ENCODE results near the gene RGS6.

The RGS6 gene

GRCh38 chr14:72350215-72350614 lies 418.0 kb downstream of the RGS6 start:
- Histone ChIP-seq H3K18ac (ENCODE audit: low read depth in 1 of 2, low read length in 2 of 2) (no peak overlapping the region), H2AK5ac (ENCODE audit: low read length, severe bottlenecking) (no peak overlapping the region), H2BK12ac (ENCODE audit: low read length in 2 of 2) (no peak overlapping the region), H2BK120ac (ENCODE audit: low read depth, low read length) (no peak overlapping the region), H3K4me1 (ENCODE audit: control insufficient read depth, insufficient read depth, low read depth, low read length) (no peaks in the 10 kb centered on the region), H3K4me2 (ENCODE audit: low read length, poor library complexity, severe bottlenecking) (no peak overlapping the region), H4K8ac (ENCODE audit: low read length) (no peak overlapping the region), H3K23ac (ENCODE audit: low read length in 2 of 2) (no peak overlapping the region), H3K79me1 (replicated peaks; ENCODE audit: low read length, poor library complexity, severe bottlenecking) (no peaks in the 10 kb centered on the region), H3K9ac (ENCODE audit: low read length) (no peak overlapping the region), H3K27ac (ENCODE audit: low read length, poor library complexity, severe bottlenecking) (no peak overlapping the region), H3K4ac (ENCODE audit: low read depth in 1 of 2, low read length in 2 of 2) (no peak overlapping the region), H3K9me3 (ENCODE audit: control insufficient read depth, low read length) (peaks cover 3% of the 10 kb centered on the region), H2AFZ (ENCODE audit: low read depth, low read length) (no peak overlapping the region), H2BK15ac (ENCODE audit: low read depth, poor library complexity, severe bottlenecking) (no peak overlapping the region), H3K36me3 (ENCODE audit: control insufficient read depth in 1 of 2, insufficient read depth in 2 of 2, low read depth in 1 of 2, low read length in 2 of 2) (no peaks in the 10 kb centered on the region), H3K27me3 (ENCODE audit: control insufficient read depth in 1 of 2, insufficient read depth in 1 of 2, low read length in 2 of 2) (no peaks in the 10 kb centered on the region), H3K14ac (ENCODE audit: low read length in 2 of 2) (no peak overlapping the region), H2BK5ac (ENCODE audit: low read depth, low read length, poor library complexity, severe bottlenecking) (no peak overlapping the region), H3K4me3 (ENCODE audit: insufficient read depth in 1 of 2, low read depth in 1 of 2, low read length in 2 of 2) (no peak overlapping the region), H4K91ac (ENCODE audit: low read length) (no peak overlapping the region)
- no peak for DNase-seq
- WGBS, result no CpG with 5 or more reads among the region's 1 CpG

- no peak for DNase-seq
- Histone ChIP-seq H3K9ac (ENCODE audit: low read length) (no peak overlapping the region), H3K9me3 (ENCODE audit: control insufficient read depth, low read length) (peaks cover 3% of the 10 kb centered on the region), H3K4me1 (ENCODE audit: control insufficient read depth, insufficient read depth, low read depth, low read length) (no peaks in the 10 kb centered on the region), H3K79me1 (replicated peaks; ENCODE audit: low read length, poor library complexity, severe bottlenecking) (no peaks in the 10 kb centered on the region), H2AK5ac (ENCODE audit: low read length, severe bottlenecking) (no peak overlapping the region), H4K91ac (ENCODE audit: low read length) (no peak overlapping the region), H3K4me2 (ENCODE audit: low read length, poor library complexity, severe bottlenecking) (no peak overlapping the region), H3K36me3 (ENCODE audit: control insufficient read depth in 1 of 2, insufficient read depth in 2 of 2, low read depth in 1 of 2, low read length in 2 of 2) (no peaks in the 10 kb centered on the region), H2BK5ac (ENCODE audit: low read depth, low read length, poor library complexity, severe bottlenecking) (no peak overlapping the region), H3K18ac (ENCODE audit: low read depth in 1 of 2, low read length in 2 of 2) (no peak overlapping the region), H3K14ac (ENCODE audit: low read length in 2 of 2) (no peak overlapping the region), H3K23ac (ENCODE audit: low read length in 2 of 2) (no peak overlapping the region), H3K27ac (ENCODE audit: low read length, poor library complexity, severe bottlenecking) (no peak overlapping the region), H2BK15ac (ENCODE audit: low read depth, poor library complexity, severe bottlenecking) (no peak overlapping the region), H3K4me3 (ENCODE audit: insufficient read depth in 1 of 2, low read depth in 1 of 2, low read length in 2 of 2) (no peak overlapping the region), H4K8ac (ENCODE audit: low read length) (no peak overlapping the region), H3K4ac (ENCODE audit: low read depth in 1 of 2, low read length in 2 of 2) (no peak overlapping the region), H2BK12ac (ENCODE audit: low read length in 2 of 2) (no peak overlapping the region), H2AFZ (ENCODE audit: low read depth, low read length) (no peak overlapping the region), H2BK120ac (ENCODE audit: low read depth, low read length) (no peak overlapping the region), H3K27me3 (ENCODE audit: control insufficient read depth in 1 of 2, insufficient read depth in 1 of 2, low read length in 2 of 2) (no peaks in the 10 kb centered on the region)
- 59% methylated on average over 2 of the region's 2 CpGs for WGBS
These were observed 419.8 kb downstream of the RGS6 start for GRCh38 chr14:72352012-72352411.

DNA sequence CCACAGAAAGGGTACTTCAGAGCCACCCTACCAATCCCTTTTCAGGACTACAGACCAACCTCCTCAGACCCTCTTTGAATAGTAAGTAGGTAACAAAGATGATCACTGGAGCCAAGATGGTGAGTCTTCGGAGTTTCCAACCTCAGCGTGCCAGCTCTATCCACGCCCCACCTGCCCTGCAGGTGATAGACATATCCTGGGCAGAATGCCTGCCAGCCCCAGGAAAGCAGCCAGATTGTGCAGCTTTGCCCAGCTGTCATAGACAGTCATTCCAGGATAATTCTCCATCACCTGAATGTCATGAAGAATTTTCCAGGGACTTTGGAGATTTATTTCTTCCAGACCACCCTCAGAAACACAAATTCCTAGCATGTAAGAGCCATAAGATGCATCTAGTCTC lies 434.4 kb downstream of the RGS6 start:
- Histone ChIP-seq H3K36me3 (ENCODE audit: control insufficient read depth in 1 of 2, insufficient read depth in 2 of 2, low read depth in 1 of 2, low read length in 2 of 2) (no peaks in the 10 kb centered on the region), H3K23ac (ENCODE audit: low read length in 2 of 2) (no peak overlapping the region), H4K8ac (ENCODE audit: low read length) (no peak overlapping the region), H3K27me3 (ENCODE audit: control insufficient read depth in 1 of 2, insufficient read depth in 1 of 2, low read length in 2 of 2) (no peaks in the 10 kb centered on the region), H3K14ac (ENCODE audit: low read length in 2 of 2) (no peak overlapping the region), H2AK5ac (ENCODE audit: low read length, severe bottlenecking) (no peak overlapping the region), H3K4me3 (ENCODE audit: insufficient read depth in 1 of 2, low read depth in 1 of 2, low read length in 2 of 2) (no peak overlapping the region), H3K4me2 (ENCODE audit: low read length, poor library complexity, severe bottlenecking) (no peak overlapping the region), H2AFZ (ENCODE audit: low read depth, low read length) (no peak overlapping the region), H2BK5ac (ENCODE audit: low read depth, low read length, poor library complexity, severe bottlenecking) (no peak overlapping the region), H4K91ac (ENCODE audit: low read length) (no peak overlapping the region), H2BK120ac (ENCODE audit: low read depth, low read length) (no peak overlapping the region), H3K27ac (ENCODE audit: low read length, poor library complexity, severe bottlenecking) (no peak overlapping the region), H2BK12ac (ENCODE audit: low read length in 2 of 2) (no peak overlapping the region), H3K4me1 (ENCODE audit: control insufficient read depth, insufficient read depth, low read depth, low read length) (no peaks in the 10 kb centered on the region), H3K4ac (ENCODE audit: low read depth in 1 of 2, low read length in 2 of 2) (no peak overlapping the region), H2BK15ac (ENCODE audit: low read depth, poor library complexity, severe bottlenecking) (no peak overlapping the region), H3K18ac (ENCODE audit: low read depth in 1 of 2, low read length in 2 of 2) (no peak overlapping the region), H3K9ac (ENCODE audit: low read length) (no peak overlapping the region), H3K9me3 (ENCODE audit: control insufficient read depth, low read length) (peaks cover 5% of the 10 kb centered on the region), H3K79me1 (replicated peaks; ENCODE audit: low read length, poor library complexity, severe bottlenecking) (no peaks in the 10 kb centered on the region)
- DNase-seq, result no peak
- WGBS, result 72% methylated on average over 3 of the region's 3 CpGs

DNA sequence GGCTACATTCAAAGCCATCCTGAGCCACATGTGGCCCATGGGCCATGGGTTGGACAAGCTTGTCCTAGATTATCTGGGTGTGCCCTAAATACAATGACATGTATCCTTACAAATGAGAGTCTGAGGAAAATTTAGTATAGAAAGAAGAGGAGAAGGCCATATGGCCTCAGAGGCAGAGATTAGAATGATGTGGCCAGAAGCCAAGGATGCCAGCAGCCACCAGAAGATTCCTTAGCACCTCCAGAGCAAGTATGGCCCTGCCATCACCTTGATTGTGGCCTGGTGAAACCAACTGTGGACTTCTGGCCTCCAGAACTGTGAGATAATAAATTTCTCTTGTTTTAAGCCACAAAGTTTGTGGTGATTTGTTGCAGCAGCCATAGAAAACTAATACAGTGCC lies 436.9 kb downstream of the RGS6 start:
- H2BK5ac ChIP-seq (ENCODE audit: low read depth, low read length, poor library complexity, severe bottlenecking), result no peak overlapping the region
- no peak overlapping the region for H2BK15ac ChIP-seq (ENCODE audit: low read depth, poor library complexity, severe bottlenecking)
- H3K4me1 ChIP-seq (ENCODE audit: control insufficient read depth, insufficient read depth, low read depth, low read length), result no peaks in the 10 kb centered on the region
- no peak overlapping the region for H4K8ac ChIP-seq (ENCODE audit: low read length)
- no peak overlapping the region for H3K14ac ChIP-seq (ENCODE audit: low read length in 2 of 2)
- H3K27me3 ChIP-seq (ENCODE audit: control insufficient read depth in 1 of 2, insufficient read depth in 1 of 2, low read length in 2 of 2), result no peaks in the 10 kb centered on the region
- H3K4me3 ChIP-seq (ENCODE audit: insufficient read depth in 1 of 2, low read depth in 1 of 2, low read length in 2 of 2), result no peak overlapping the region
- H3K4me2 ChIP-seq (ENCODE audit: low read length, poor library complexity, severe bottlenecking), result no peak overlapping the region
- H3K36me3 ChIP-seq (ENCODE audit: control insufficient read depth in 1 of 2, insufficient read depth in 2 of 2, low read depth in 1 of 2, low read length in 2 of 2), result no peaks in the 10 kb centered on the region
- no peak overlapping the region for H3K23ac ChIP-seq (ENCODE audit: low read length in 2 of 2)
- H2BK12ac ChIP-seq (ENCODE audit: low read length in 2 of 2), result no peak overlapping the region
- no peak overlapping the region for H3K18ac ChIP-seq (ENCODE audit: low read depth in 1 of 2, low read length in 2 of 2)
- H2BK120ac ChIP-seq (ENCODE audit: low read depth, low read length), result no peak overlapping the region
- no peak overlapping the region for H2AK5ac ChIP-seq (ENCODE audit: low read length, severe bottlenecking)
- H4K91ac ChIP-seq (ENCODE audit: low read length), result no peak overlapping the region
- no peak overlapping the region for H3K4ac ChIP-seq (ENCODE audit: low read depth in 1 of 2, low read length in 2 of 2)
- peaks cover 5% of the 10 kb centered on the region for H3K9me3 ChIP-seq (ENCODE audit: control insufficient read depth, low read length)
- no peak for DNase-seq
- no peak overlapping the region for H2AFZ ChIP-seq (ENCODE audit: low read depth, low read length)
- H3K9ac ChIP-seq (ENCODE audit: low read length), result no peak overlapping the region
- no peak overlapping the region for H3K27ac ChIP-seq (ENCODE audit: low read length, poor library complexity, severe bottlenecking)
- H3K79me1 ChIP-seq (replicated peaks; ENCODE audit: low read length, poor library complexity, severe bottlenecking), result no peaks in the 10 kb centered on the region
